SU-DHL-6 (cell line): Measurements from ENCODE around the gene CMPK2.

Experiments used
- H2AFZ ChIP-seq: fragments of 200-600 bp; sonication (generic); 2 replicates; pipeline ENCODE4 v1.6.1; 2014; ENCODE audit warnings: low read depth, mild to moderate bottlenecking, moderate library complexity, mixed read lengths, antibody characterized with exemption, low read length; ENCODE audit not compliant: severe bottlenecking
- H3F3A ChIP-seq: fragments of 200-600 bp; shearing (Covaris generic); 2 replicates; pipeline ENCODE4 v1.6.0; 2016; ENCODE audit warnings: antibody characterized with exemption, mild to moderate bottlenecking; ENCODE audit not compliant: insufficient read depth
- H3K27ac ChIP-seq: fragments of 200-600 bp; sonication (generic); 2 replicates; pipeline ENCODE4 v1.5.1; 2016; ENCODE audit warnings: low read depth, mild to moderate bottlenecking, low read length, moderate library complexity, mixed read lengths
- H3K27me3 ChIP-seq: fragments of 200-600 bp; sonication (generic), shearing (Covaris generic); 2 replicates; pipeline ENCODE4 v1.6.0; 2014; ENCODE audit warnings: mild to moderate bottlenecking, low read length
- H3K36me3 ChIP-seq: fragments of 200-600 bp; sonication (generic); 2 replicates; pipeline ENCODE4 v1.6.1; 2014; ENCODE audit warnings: mild to moderate bottlenecking, low read length, mixed read lengths
- H3K4me2 ChIP-seq: fragments of 300-600, 200-600 bp; shearing (Covaris generic), sonication (generic); 2 replicates; pipeline ENCODE4 v1.6.0; 2014; ENCODE audit warnings: low read length, low read depth, mild to moderate bottlenecking; ENCODE audit not compliant: poor library complexity, severe bottlenecking
- H3K4me3 ChIP-seq: fragments of 200-600 bp; sonication (generic); 2 replicates; pipeline ENCODE4 v1.5.1; 2014; ENCODE audit warnings: antibody characterized with exemption, low read length, mild to moderate bottlenecking, mixed read lengths; ENCODE audit not compliant: insufficient read depth, poor library complexity, severe bottlenecking
- H3K79me2 ChIP-seq: fragments of 200-600 bp; sonication (generic); 2 replicates; pipeline ENCODE4 v1.6.1; 2014; ENCODE audit warnings: mild to moderate bottlenecking, low read length, moderate library complexity; ENCODE audit not compliant: insufficient read depth
- H3K9ac ChIP-seq: fragments of 200-600 bp; sonication (generic); 2 replicates; pipeline ENCODE4 v1.7.0; 2014; ENCODE audit warnings: mild to moderate bottlenecking, low read length
- H3K9me2 ChIP-seq: fragments of 200-600 bp; sonication (generic); replicated peaks from 2 replicates; pipeline ENCODE4 v1.6.1; 2014; ENCODE audit warnings: low read length; ENCODE audit not compliant: insufficient read depth
- H3K9me3 ChIP-seq: fragments of 200-600 bp; sonication (generic); 2 replicates; pipeline ENCODE4 v1.6.1; 2014; ENCODE audit warnings: low read length, mixed read lengths; ENCODE audit not compliant: insufficient read depth
- H4K20me1 ChIP-seq: fragments of 200-600 bp; sonication (generic); 2 replicates; pipeline ENCODE4 v1.6.1; 2014; ENCODE audit warnings: low read depth, mild to moderate bottlenecking, antibody characterized with exemption, low read length, moderate library complexity, mixed read lengths
- EZH2phosphoT487 ChIP-seq: fragments of 200-600 bp; sonication (generic), shearing (Covaris generic); conservative IDR thresholded peaks from 2 replicates; pipeline ENCODE4 v1.6.1; 2018; ENCODE audit warnings: mild to moderate bottlenecking, antibody characterized with exemption, low read length, moderate library complexity, mixed read lengths
- TF ChIP-seq, protein P1 (sequence below): fragments of 200-600 bp; sonication (generic); IDR thresholded peaks from one replicate; pipeline ENCODE4 v1.5.1; 2017; ENCODE audit warnings: antibody characterized with exemption, mild to moderate bottlenecking, low read length, moderate library complexity; ENCODE audit not compliant: insufficient read depth, poor library complexity, severe bottlenecking

The CMPK2 gene

DNA sequence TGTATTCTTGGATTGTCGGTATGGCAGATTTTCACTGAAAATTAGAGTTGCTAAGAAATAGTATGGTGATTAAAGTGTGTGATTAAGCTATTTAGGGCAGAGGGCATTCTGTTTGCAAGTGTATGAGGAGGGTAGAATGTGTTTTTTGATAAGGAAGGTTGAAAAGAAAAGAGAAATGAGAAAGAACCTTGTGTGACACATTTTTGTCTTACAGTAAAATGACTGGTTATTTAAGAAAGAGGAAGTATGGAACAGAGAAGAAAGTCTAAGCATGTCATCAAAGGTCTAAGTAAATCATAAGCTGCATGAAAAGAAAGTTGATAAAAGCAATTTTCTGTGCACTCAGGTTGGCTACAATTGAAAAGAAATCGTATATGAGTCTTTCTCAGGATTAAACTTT is 6.7 kb upstream of the CMPK2 start:
- Histone ChIP-seq H4K20me1 (no peaks in the 10 kb centered on the region), H3F3A (0 out of 2 replicates have a peak, but pooled peaks cover 3% of the 10 kb centered on the region), H3K9me3 (no peaks in the 10 kb centered on the region), H3K9me2 (no peaks in the 10 kb centered on the region), H3K4me2 (peak overlapping the region; percentile 50), H3K4me3 (no peak overlapping the region), H3K79me2 (no peaks in the 10 kb centered on the region), H3K27me3 (no peaks in the 10 kb centered on the region; the same call in 1 of the 2 replicates), H3K9ac (peak overlapping the region; percentile 33), H3K36me3 (no peaks in the 10 kb centered on the region; the same call in 1 of the 2 replicates), H2AFZ (peak overlapping the region; percentile 61), H3K27ac (peak overlapping the region; percentile 59)
- no peak for TF ChIP-seq EZH2phosphoT487
- TF ChIP-seq, protein P1, sequence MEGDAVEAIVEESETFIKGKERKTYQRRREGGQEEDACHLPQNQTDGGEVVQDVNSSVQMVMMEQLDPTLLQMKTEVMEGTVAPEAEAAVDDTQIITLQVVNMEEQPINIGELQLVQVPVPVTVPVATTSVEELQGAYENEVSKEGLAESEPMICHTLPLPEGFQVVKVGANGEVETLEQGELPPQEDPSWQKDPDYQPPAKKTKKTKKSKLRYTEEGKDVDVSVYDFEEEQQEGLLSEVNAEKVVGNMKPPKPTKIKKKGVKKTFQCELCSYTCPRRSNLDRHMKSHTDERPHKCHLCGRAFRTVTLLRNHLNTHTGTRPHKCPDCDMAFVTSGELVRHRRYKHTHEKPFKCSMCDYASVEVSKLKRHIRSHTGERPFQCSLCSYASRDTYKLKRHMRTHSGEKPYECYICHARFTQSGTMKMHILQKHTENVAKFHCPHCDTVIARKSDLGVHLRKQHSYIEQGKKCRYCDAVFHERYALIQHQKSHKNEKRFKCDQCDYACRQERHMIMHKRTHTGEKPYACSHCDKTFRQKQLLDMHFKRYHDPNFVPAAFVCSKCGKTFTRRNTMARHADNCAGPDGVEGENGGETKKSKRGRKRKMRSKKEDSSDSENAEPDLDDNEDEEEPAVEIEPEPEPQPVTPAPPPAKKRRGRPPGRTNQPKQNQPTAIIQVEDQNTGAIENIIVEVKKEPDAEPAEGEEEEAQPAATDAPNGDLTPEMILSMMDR, result no peak

DNA sequence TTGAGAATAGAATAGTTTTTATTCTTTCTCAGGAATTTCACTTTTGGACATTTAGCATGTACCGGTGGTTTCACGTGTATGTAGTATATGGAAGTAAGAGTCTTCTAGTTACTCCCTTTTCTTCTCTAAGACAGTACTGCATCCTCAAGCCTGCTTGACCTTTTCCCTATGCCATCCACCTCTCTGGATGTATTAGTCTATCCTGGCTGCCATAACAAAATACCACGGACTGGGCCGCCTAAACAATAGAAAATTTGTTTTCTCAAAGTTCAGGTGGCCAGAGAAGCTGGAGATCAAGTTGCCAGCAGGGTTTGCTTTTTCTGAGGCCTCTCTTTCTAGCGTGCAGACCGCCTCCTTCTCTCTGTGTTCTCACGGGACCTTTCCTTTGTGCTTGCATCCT is 1.3 kb upstream of the CMPK2 start:
- no peaks in the 10 kb centered on the region for H3K9me3 ChIP-seq
- no peaks in the 10 kb centered on the region for H4K20me1 ChIP-seq
- H3K9me2 ChIP-seq, result no peaks in the 10 kb centered on the region
- H3K27ac ChIP-seq, result no peak overlapping the region
- H2AFZ ChIP-seq, result no peak overlapping the region
- H3K36me3 ChIP-seq, result no peaks in the 10 kb centered on the region; the same call in 1 of the 2 replicates
- no peaks in the 10 kb centered on the region for H3K79me2 ChIP-seq
- H3K27me3 ChIP-seq, result no peaks in the 10 kb centered on the region; the same call in 1 of the 2 replicates
- no peak overlapping the region for H3K9ac ChIP-seq
- TF ChIP-seq EZH2phosphoT487, result no peak
- TF ChIP-seq, protein P1, result no peak
- H3F3A ChIP-seq, result peaks cover 9% of the 10 kb centered on the region; the same call in 1 of the 2 replicates
- H3K4me2 ChIP-seq, result no peak overlapping the region
- H3K4me3 ChIP-seq, result no peak overlapping the region

GRCh38 chr2:6866275-6866671 is 566 bp upstream of the CMPK2 start:
- peak overlapping the region; percentile 52 for H3K4me3 ChIP-seq
- no peaks in the 10 kb centered on the region for H3K9me3 ChIP-seq
- H3K27ac ChIP-seq, result no peak overlapping the region
- TF ChIP-seq, protein P1, result peak; percentile 40
- TF ChIP-seq EZH2phosphoT487, result no peak
- H3K9me2 ChIP-seq, result no peaks in the 10 kb centered on the region
- H3F3A ChIP-seq, result peaks cover 9% of the 10 kb centered on the region; the same call in 1 of the 2 replicates
- no peaks in the 10 kb centered on the region for H4K20me1 ChIP-seq
- peak overlapping the region; percentile 52 for H2AFZ ChIP-seq
- peak overlapping the region; percentile 59 for H3K4me2 ChIP-seq
- H3K36me3 ChIP-seq, result no peaks in the 10 kb centered on the region; the same call in 1 of the 2 replicates
- no peaks in the 10 kb centered on the region for H3K27me3 ChIP-seq
- no peaks in the 10 kb centered on the region for H3K79me2 ChIP-seq
- peak overlapping the region; percentile 57 for H3K9ac ChIP-seq
